Measurements from ENCODE around the gene IGF2R. TPM values are rescaled to one million over a fixed set of nuclear protein-coding genes. Genes with fewer than 3 reads are reported as not detected.

The IGF2R gene
- total and polyA plus RNA-seq, 2 experiments from 2014 or later, result 61.2 to 132 TPM

GRCh38 chr6:159996087-159996622, 27.3 kb downstream of the IGF2R start:
- H3K9me2 ChIP-seq (replicated peaks; ENCODE audit: insufficient read depth), result no peaks in the 10 kb centered on the region

GRCh38 chr6:159996626-159997497, 28.0 kb downstream of the IGF2R start:
- no peak for TF ChIP-seq EZH2phosphoT487 (IDR thresholded peaks at IDR 0.05; ENCODE audit: low read depth, severe bottlenecking, unreplicated experiment)
- TF ChIP-seq CTCF (IDR thresholded peaks at IDR 0.05; ENCODE audit: poor library complexity), result no peak
- TF ChIP-seq EZH2 (IDR thresholded peaks at IDR 0.05; ENCODE audit: borderline replicate concordance), result no peak
- Histone ChIP-seq H2AFZ (no peak overlapping the region), H3K9me3 (ENCODE audit: low read depth) (no peaks in the 10 kb centered on the region), H3K9me2 (replicated peaks; ENCODE audit: insufficient read depth) (no peaks in the 10 kb centered on the region), H3K4me1 (ENCODE audit: insufficient read depth) (no peaks in the 10 kb centered on the region), H3K27ac (no peak overlapping the region), H3K36me3 (replicated peaks; ENCODE audit: insufficient read depth, low read depth) (no peaks in the 10 kb centered on the region), H3K27me3 (no peaks in the 10 kb centered on the region), H3K4me3 (no peak overlapping the region), H3K4me2 (no peak overlapping the region), H4K20me1 (ENCODE audit: insufficient read depth, poor library complexity, severe bottlenecking) (peaks cover 85% of the 10 kb centered on the region), H3K79me2 (peaks cover 100% of the 10 kb centered on the region)
- WGBS (ENCODE audit: low lambda C conversion rate, missing lambda C conversion rate), result 86% methylated on average over 12 of the region's 12 CpGs
- DNase-seq (ENCODE audit: low spot score), result no peak

More at GRCh38 chr6:159996087-159996622, 27.3 kb downstream of the IGF2R start:
- H3K27ac ChIP-seq, result no peak overlapping the region
- no peak overlapping the region for H2AFZ ChIP-seq
- H3K4me3 ChIP-seq, result no peak overlapping the region
- no peaks in the 10 kb centered on the region for H3K36me3 ChIP-seq (replicated peaks; ENCODE audit: insufficient read depth, low read depth)
- TF ChIP-seq EZH2phosphoT487 (IDR thresholded peaks at IDR 0.05; ENCODE audit: low read depth, severe bottlenecking, unreplicated experiment), result no peak
- no peak for TF ChIP-seq CTCF (IDR thresholded peaks at IDR 0.05; ENCODE audit: poor library complexity)
- no peak for TF ChIP-seq EZH2 (IDR thresholded peaks at IDR 0.05; ENCODE audit: borderline replicate concordance)
- no peaks in the 10 kb centered on the region for H3K9me3 ChIP-seq (ENCODE audit: low read depth)
- H4K20me1 ChIP-seq (ENCODE audit: insufficient read depth, poor library complexity, severe bottlenecking), result peaks cover 91% of the 10 kb centered on the region
- WGBS (ENCODE audit: low lambda C conversion rate, missing lambda C conversion rate), result 72% methylated on average over 5 of the region's 5 CpGs
- H3K4me2 ChIP-seq, result no peak overlapping the region
- no peak for DNase-seq (ENCODE audit: low spot score)
- no peaks in the 10 kb centered on the region for H3K27me3 ChIP-seq
- H3K79me2 ChIP-seq, result peaks cover 100% of the 10 kb centered on the region
- H3K4me1 ChIP-seq (ENCODE audit: insufficient read depth), result no peaks in the 10 kb centered on the region

GRCh38 chr6:159997498-159998101, 28.7 kb downstream of the IGF2R start:
- peaks cover 83% of the 10 kb centered on the region for H4K20me1 ChIP-seq (ENCODE audit: insufficient read depth, poor library complexity, severe bottlenecking)
- H3K4me3 ChIP-seq, result no peak overlapping the region
- DNase-seq (ENCODE audit: low spot score), result no peak
- WGBS (ENCODE audit: low lambda C conversion rate, missing lambda C conversion rate), result 65% methylated on average over 11 of the region's 11 CpGs
- no peak overlapping the region for H3K27ac ChIP-seq
- no peaks in the 10 kb centered on the region for H3K4me1 ChIP-seq (ENCODE audit: insufficient read depth)
- no peaks in the 10 kb centered on the region for H3K9me3 ChIP-seq (ENCODE audit: low read depth)
- no peak overlapping the region for H3K4me2 ChIP-seq
- no peak overlapping the region for H2AFZ ChIP-seq
- no peaks in the 10 kb centered on the region for H3K9me2 ChIP-seq (replicated peaks; ENCODE audit: insufficient read depth)
- peaks cover 100% of the 10 kb centered on the region for H3K79me2 ChIP-seq
- H3K36me3 ChIP-seq (replicated peaks; ENCODE audit: insufficient read depth, low read depth), result no peaks in the 10 kb centered on the region
- no peak for TF ChIP-seq CTCF (IDR thresholded peaks at IDR 0.05; ENCODE audit: poor library complexity)
- no peak for TF ChIP-seq EZH2 (IDR thresholded peaks at IDR 0.05; ENCODE audit: borderline replicate concordance)
- no peak for TF ChIP-seq EZH2phosphoT487 (IDR thresholded peaks at IDR 0.05; ENCODE audit: low read depth, severe bottlenecking, unreplicated experiment)
- no peaks in the 10 kb centered on the region for H3K27me3 ChIP-seq
